Immature natural killer cell (primary cell): ENCODE data around the gene OGDH. TPM values are rescaled to one million over a fixed set of nuclear protein-coding genes. Genes with fewer than 3 reads are reported as not detected.

ENCODE experiments used
- DNase-seq, 3 donors: peaks; one replicate each; pipeline ENCODE4 v3.0.0; 2022; ENCODE audit warnings: mixed read lengths in 1 of 3
- H3K27ac Mint-ChIP-seq, 6 donors: one replicate each; pipeline ENCODE4 v1.8.0; 2020; ENCODE audit warnings: mixed read lengths in 6 of 6, mild to moderate bottlenecking in 5 of 6, inconsistent platforms in 4 of 6, moderate library complexity in 3 of 6
- H3K27me3 Mint-ChIP-seq, 3 donors: one replicate each; pipeline ENCODE4 v1.8.0; 2020 to 2021; ENCODE audit warnings: low read depth in 3 of 3, mild to moderate bottlenecking in 3 of 3, mixed read lengths in 3 of 3, moderate library complexity in 3 of 3, inconsistent platforms in 1 of 3
- H3K36me3 Mint-ChIP-seq, 3 donors: one replicate each; pipeline ENCODE4 v1.8.0; 2020; ENCODE audit warnings: mixed read lengths in 3 of 3, inconsistent platforms in 2 of 3, mild to moderate bottlenecking in 2 of 3
- H3K4me1 Mint-ChIP-seq, 2 donors: one replicate each; pipeline ENCODE4 v1.8.0; 2020; ENCODE audit warnings: inconsistent platforms in 2 of 2, mild to moderate bottlenecking in 2 of 2, mixed read lengths in 2 of 2, moderate library complexity in 1 of 2
- H3K4me3 Mint-ChIP-seq, 5 donors: one replicate each; pipeline ENCODE4 v1.8.0; 2020; ENCODE audit warnings: mild to moderate bottlenecking in 5 of 5, mixed read lengths in 5 of 5, inconsistent platforms in 3 of 5, moderate library complexity in 3 of 5
- H3K9me3 Mint-ChIP-seq, 6 donors: one replicate each; pipeline ENCODE4 v1.8.0; 2020; ENCODE audit warnings: mild to moderate bottlenecking in 6 of 6, mixed read lengths in 6 of 6, inconsistent platforms in 4 of 6, moderate library complexity in 3 of 6
- polyA plus RNA-seq, 3 donors: library from polyadenylated mRNA; unstranded; fragments of 300-500 nt; fragmentation: Illumina TruSeq; gene quantifications; one replicate each; pipeline ENCODE4 v1.2.3, GENCODE V29; 2021

Gene OGDH
- polyA plus RNA-seq, 3 donors from 2014 or later = 24.3 to 44.4 (median 32.8) TPM

DNA sequence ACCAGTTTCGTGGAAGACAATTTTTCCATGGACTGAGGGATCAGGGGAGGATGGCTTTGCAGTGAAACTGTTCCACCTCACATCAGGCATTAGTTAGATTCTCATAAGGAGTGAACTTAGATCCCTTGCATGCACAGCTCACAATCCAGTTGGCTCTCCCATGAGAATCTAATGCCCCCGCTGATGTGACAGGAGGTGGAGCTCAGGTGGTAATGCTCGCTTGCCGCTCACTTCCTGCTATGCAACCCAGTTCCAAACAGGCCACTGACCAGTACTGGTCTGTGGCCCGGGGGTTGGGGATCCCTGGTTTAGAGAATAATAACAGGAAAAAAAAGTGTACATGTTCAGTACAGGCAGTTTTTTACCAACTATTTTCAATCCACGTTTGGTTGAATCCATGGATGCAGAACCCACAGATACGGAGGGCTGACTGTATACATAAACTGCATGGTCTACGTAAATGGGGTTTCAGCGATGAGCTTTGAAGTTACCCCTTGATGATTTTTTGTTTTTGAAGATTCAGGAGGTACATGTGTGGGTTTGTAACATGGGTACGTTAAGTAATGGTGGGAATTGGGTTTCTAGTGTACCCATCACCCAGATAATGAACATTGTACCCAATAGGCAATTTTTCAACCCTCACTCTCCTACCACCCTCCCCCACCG, 24.5 kb downstream of the OGDH start:
- H3K4me3 Mint-ChIP-seq = peak overlapping the region; percentile 72 to 86 (median 82)
- H3K27me3 Mint-ChIP-seq = peaks cover 5 to 25% (median 16%) of the 10 kb centered on the region in 3 donors
- peak overlapping the region; percentile 86 to 96 (median 91) for H3K27ac Mint-ChIP-seq
- DNase-seq = no peak
- peaks cover 72 to 79% of the 10 kb centered on the region in 2 donors for H3K4me1 Mint-ChIP-seq
- peaks cover 0 to 2% (median 0%) of the 10 kb centered on the region in 6 donors for H3K9me3 Mint-ChIP-seq
- H3K36me3 Mint-ChIP-seq = peaks cover 14 to 18% (median 14%) of the 10 kb centered on the region in 3 donors

DNA sequence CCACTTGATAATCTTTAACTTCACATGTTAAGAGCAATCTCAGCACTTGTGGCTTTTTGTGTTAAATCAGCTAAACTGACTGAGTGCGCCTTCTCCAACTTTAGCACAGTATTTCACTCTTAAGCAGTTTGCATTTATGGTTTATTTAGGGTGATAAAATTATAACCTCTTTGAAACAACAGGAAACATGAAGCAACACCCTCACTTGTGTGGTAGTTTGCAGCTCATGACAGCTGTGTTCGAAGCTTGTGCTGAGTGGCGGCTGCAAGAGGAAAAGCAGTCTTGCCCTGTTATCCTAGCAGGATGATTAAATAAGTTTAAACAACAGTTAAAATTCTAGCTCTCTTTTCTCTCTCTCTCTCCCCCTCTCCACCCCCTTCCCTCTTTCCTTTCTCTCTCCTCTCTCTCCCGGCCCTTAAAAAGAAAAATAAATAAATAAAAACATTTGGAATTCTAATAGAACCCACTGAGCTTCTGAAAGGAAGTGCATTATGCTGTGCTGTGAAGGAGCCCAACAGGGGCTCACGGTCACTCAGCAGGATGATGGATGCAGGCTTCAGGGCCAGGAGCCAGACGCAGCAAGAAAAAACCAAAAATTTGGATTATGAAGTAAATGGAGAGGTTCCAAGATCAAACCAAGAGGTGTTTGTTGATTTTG, 25.2 kb downstream of the OGDH start:
- H3K4me1 Mint-ChIP-seq = peaks cover 72 to 79% of the 10 kb centered on the region in 2 donors
- peak overlapping the region; percentile 86 to 96 (median 91) for H3K27ac Mint-ChIP-seq
- DNase-seq = peak; percentile 73 to 81 (median 77)
- peaks cover 8 to 12% (median 8%) of the 10 kb centered on the region in 3 donors for H3K36me3 Mint-ChIP-seq
- peaks cover 0 to 2% (median 0%) of the 10 kb centered on the region in 6 donors for H3K9me3 Mint-ChIP-seq
- H3K27me3 Mint-ChIP-seq = peaks cover 5 to 26% (median 16%) of the 10 kb centered on the region in 3 donors
- H3K4me3 Mint-ChIP-seq = peak overlapping the region; percentile 72 to 86 (median 82)

DNA sequence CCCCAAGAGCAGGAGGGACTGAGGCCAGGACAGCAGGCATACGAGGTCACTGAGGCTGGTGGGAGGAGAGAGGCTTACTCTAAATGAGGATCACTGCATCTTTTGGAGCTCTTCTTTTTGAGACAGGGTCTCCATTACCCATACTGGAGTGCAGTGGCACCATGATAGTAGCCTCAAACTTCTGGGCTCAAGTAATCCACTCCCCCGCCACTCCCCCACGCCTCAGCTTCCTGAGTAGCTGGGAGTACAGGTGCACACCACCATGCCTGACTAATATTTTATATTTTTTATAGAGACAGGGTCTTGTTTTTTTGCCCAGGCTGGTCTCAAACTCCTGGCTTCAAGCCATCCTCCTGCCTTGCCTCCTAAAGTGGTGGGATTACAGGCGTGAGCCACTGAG, 25.8 kb downstream of the OGDH start:
- Mint-ChIP-seq H3K4me3 (peak overlapping the region; percentile 72 to 86 (median 82)), H3K27me3 (peaks cover 5 to 26% (median 16%) of the 10 kb centered on the region in 3 donors)

DNA sequence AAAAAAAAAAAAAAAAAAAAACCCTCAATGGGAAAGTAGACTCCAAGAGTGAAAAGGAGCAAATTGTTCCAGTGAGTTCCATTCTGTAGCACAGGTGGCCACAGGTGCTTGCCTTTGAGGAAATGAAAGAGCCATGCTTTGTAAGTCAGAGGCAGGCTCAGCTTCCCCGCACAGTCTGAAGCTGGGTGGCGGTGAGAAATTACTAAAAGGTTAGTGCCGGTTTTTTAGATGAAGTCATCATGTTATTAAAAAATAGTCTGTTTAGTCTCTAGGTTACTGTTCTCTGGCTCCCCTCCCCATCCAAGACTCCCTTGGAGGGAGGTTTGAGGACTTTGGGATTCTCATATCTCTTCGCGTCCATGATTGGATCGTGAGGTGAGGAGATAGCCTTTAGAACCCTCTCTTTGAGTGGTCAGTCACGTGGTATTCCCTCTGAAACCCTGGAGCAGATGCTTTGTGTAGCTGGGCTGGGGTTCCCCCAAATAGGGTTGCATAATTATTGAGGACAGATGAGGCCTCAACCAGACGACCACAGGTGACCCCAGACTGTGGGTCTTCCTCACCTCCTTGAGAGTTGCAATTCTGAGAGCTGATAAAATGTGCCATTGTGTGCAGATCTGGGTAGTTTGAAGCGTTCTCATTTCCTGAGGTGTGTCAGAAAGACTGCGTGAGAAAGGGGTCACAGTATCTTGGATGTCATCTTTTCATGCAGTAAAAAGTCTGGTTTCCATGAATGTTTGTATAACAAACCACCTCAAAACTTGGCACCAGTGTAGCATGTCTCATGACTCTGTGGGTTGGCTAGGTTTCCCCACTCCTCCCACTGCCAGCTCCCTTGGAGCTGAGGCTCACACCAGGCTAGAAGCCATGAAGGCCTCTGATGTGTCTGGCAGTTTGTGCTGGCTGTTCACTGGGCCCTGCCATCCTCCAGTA, 27.1 kb downstream of the OGDH start:
- Mint-ChIP-seq H3K27ac (peak overlapping the region; percentile 83 to 98 (median 92)), H3K36me3 (peaks cover 8 to 16% (median 8%) of the 10 kb centered on the region in 3 donors), H3K9me3 (peaks cover 0 to 2% (median 0%) of the 10 kb centered on the region in 6 donors), H3K27me3 (peaks cover 7 to 28% (median 18%) of the 10 kb centered on the region in 3 donors), H3K4me3 (peak overlapping the region; percentile 42 to 76 (median 54)), H3K4me1 (peaks cover 91 to 98% of the 10 kb centered on the region in 2 donors)
- peak; percentile 44 to 56 (median 54) for DNase-seq

More for the DNA sequence above, 25.8 kb downstream of the OGDH start:
- H3K4me1 Mint-ChIP-seq = peaks cover 78 to 85% of the 10 kb centered on the region in 2 donors
- H3K27ac Mint-ChIP-seq = peak overlapping the region; percentile 86 to 96 (median 91)
- peaks cover 0 to 2% (median 0%) of the 10 kb centered on the region in 6 donors for H3K9me3 Mint-ChIP-seq
- no peak for DNase-seq
- H3K36me3 Mint-ChIP-seq = peaks cover 8 to 14% (median 8%) of the 10 kb centered on the region in 3 donors

DNA sequence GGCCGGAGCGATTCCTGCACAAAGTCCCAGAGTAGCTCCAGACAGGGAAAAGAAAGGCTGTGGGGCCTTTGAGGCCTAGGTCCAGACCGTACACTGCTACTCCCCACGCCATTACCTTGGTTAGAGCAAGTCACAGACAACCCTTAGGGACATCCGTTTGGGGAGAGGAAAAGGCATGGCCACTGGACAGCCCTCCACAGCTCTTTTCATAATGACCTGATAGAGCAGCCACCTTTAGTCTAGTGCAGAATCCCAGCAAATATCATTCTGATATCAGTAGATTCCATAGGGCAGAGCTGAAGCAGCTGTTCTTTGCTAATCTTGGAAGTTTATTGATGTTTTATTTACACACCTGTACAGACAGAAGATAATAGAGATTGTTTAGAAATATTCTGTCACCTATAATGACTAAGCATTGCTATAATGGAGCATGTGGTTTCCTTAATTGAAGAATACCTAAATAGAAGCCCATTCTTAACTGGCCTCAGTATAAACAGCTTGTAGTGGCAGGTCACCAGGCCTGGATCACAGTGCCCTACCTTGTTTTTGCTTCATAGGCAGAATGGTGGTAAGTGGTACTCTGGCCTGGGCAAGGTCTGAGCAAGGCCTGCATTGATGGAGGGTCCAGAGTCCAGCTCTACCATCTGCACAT, 27.9 kb downstream of the OGDH start:
- Mint-ChIP-seq H3K27me3 (peaks cover 13 to 33% (median 22%) of the 10 kb centered on the region in 3 donors), H3K9me3 (peaks cover 0 to 2% (median 0%) of the 10 kb centered on the region in 6 donors)

DNA sequence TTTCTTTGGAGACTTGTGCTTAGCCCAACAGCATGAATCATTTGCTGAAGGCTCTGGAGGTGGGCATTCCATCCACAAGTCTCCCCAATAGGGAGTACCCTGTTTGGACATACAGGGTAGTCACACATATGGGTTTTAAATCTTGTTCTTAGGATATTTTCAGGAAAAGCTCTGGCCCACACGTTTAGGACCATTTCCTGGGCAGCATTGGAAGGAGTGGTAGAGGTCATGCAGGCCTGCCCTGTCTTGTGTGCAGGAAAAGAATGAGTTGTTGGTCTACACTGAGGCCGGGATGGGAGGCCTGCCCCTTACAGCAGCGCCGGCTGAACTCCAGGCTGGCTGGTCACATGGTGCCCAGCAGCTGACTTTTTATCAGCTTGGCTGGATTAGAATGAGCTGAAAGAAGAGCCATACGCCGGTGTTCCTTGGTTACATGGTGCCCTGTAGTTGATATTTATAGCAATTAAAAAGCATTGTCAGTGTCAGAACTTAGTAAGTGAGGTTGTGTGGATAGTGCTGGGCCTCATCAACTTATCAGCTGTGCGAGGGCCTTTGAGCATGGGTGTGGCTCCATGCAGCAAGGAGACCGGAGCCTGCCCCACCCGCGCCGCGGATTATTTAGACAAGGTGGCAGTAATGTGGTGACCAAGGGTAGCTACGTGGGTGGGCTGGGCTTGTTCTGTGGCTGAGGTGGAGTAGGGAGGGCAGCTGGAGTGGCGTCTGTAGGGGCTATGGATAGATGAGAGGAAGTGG, 28.6 kb downstream of the OGDH start:
- Mint-ChIP-seq H3K4me3 (peak overlapping the region; percentile 20 to 76 (median 71)), H3K4me1 (peaks cover 96 to 98% of the 10 kb centered on the region in 2 donors), H3K36me3 (peaks cover 3 to 12% (median 5%) of the 10 kb centered on the region in 3 donors), H3K27me3 (peaks cover 13 to 33% (median 22%) of the 10 kb centered on the region in 3 donors), H3K9me3 (peaks cover 0 to 2% (median 0%) of the 10 kb centered on the region in 6 donors), H3K27ac (peak overlapping the region; percentile 83 to 98 (median 92))
- peak; percentile 78 to 81 (median 78) for DNase-seq

More for the DNA sequence above, 27.9 kb downstream of the OGDH start:
- H3K4me1 Mint-ChIP-seq = peaks cover 93 to 98% of the 10 kb centered on the region in 2 donors
- H3K27ac Mint-ChIP-seq = peak overlapping the region; percentile 83 to 98 (median 92)
- H3K36me3 Mint-ChIP-seq = peaks cover 3 to 12% (median 5%) of the 10 kb centered on the region in 3 donors
- no peak for DNase-seq
- H3K4me3 Mint-ChIP-seq = peak overlapping the region in 4 of 5 donors; percentile 71 to 76 (median 72)

DNA sequence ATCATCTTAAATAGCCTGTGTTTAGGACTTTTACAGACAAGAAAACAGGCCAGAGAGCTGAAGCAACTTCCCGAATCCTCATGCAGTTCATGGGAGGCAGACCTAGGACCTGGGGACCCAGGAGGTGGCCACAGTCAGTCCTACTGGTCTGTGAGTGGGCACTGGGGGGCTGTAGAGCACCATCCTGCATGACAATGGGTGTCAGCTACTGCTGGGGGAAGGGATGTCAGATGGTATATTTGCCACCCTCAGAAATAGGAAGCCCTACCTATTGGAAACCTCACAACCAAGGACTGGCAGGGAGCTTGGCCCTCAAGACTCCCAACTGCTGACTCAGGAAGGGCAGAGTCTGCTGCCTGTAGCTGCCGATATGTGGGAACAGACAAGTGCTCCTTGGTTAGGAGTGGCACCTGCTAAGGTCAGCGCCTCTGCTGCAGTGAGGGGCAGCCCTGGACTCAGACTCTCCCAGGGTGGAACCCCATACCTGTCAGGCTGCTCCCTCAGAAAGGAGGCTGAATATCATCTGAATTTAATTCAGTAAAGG, 29.7 kb downstream of the OGDH start:
- Mint-ChIP-seq H3K36me3 (peaks cover 3 to 9% (median 5%) of the 10 kb centered on the region in 3 donors), H3K9me3 (peaks cover 0 to 2% (median 0%) of the 10 kb centered on the region in 6 donors), H3K27ac (peak overlapping the region; percentile 83 to 100 (median 92)), H3K4me3 (peak overlapping the region in 2 of 5 donors; percentile 47 to 73), H3K4me1 (peaks cover 93 to 95% of the 10 kb centered on the region in 2 donors), H3K27me3 (peaks cover 13 to 27% (median 24%) of the 10 kb centered on the region in 3 donors)
- DNase-seq = no peak

DNA sequence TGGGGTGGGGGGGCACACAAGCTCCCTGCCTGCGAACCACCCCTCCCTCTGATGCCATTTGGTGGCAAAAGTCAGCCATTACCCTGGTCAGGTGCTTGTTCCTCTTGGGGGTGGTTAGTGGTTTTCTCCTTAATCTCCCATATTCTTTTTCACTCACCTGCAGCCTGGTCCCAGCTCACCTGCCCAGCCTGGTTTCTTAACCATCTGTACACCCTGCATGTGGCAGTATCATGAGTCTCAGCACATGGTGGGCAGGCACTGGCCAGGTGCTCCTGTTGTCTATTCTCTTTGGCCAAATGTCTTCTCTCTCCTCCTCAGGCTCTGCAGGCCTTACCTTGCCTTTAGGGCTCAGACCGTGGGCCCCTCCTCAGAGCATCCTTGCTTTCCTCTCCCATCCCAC, 30.5 kb downstream of the OGDH start:
- peak overlapping the region; percentile 78 to 100 (median 95) for H3K27ac Mint-ChIP-seq
- DNase-seq = no peak
- H3K4me1 Mint-ChIP-seq = peaks cover 87 to 93% of the 10 kb centered on the region in 2 donors
- H3K36me3 Mint-ChIP-seq = peaks cover under 1 to 7% (median under 1%) of the 10 kb centered on the region in 3 donors
- peak overlapping the region in 4 of 5 donors; percentile 4 to 62 (median 39) for H3K4me3 Mint-ChIP-seq
- peaks cover 8 to 20% (median 19%) of the 10 kb centered on the region in 3 donors for H3K27me3 Mint-ChIP-seq
- H3K9me3 Mint-ChIP-seq = no peaks in the 10 kb centered on the region

DNA sequence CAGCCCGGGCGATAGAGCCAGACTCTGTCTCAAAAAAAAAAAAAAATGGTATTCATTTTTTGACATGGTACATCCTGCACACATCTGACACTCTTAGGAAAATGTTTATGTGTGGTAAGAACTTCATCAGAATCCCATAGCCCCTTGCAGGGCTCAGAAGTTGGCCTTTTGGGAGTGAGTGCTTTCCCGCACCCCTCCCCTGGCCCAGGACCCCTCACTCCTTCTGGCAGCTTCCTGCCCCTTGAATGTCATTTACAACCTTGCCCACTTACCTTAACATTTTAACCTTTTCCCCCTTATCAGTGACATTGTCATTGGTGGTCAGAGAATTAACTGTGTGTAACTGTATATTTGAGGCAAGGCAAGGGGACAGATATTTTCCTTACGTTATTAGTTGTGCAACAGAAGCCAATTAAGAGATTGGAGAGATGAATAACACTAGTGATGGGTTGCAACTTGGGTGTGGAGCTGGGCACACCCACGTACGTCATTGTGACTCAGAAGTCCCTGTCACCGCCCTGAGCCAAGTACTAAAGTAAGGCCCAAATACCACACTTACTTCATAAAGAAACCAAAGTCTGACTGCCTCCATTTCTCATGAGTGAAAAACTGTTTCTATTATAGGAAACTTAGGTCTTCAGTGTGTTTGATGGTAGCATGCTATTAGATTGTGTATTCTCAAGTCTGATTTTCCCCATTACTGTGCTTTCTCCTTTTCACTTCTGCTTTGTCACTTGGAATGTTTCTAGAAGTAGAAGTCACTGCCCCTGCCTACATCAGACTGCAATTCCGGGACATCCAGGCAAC, 31.6 kb downstream of the OGDH start:
- peak overlapping the region; percentile 92 to 100 (median 99) for H3K27ac Mint-ChIP-seq
- H3K27me3 Mint-ChIP-seq = peaks cover 8 to 20% (median 19%) of the 10 kb centered on the region in 3 donors
- H3K36me3 Mint-ChIP-seq = peaks cover 0 to 7% (median 0%) of the 10 kb centered on the region in 3 donors
- peak; percentile 72 to 81 (median 75) for DNase-seq
- peak overlapping the region; percentile 81 to 93 (median 87) for H3K4me3 Mint-ChIP-seq
- H3K9me3 Mint-ChIP-seq = no peaks in the 10 kb centered on the region
- peaks cover 78 to 85% of the 10 kb centered on the region in 2 donors for H3K4me1 Mint-ChIP-seq

DNA sequence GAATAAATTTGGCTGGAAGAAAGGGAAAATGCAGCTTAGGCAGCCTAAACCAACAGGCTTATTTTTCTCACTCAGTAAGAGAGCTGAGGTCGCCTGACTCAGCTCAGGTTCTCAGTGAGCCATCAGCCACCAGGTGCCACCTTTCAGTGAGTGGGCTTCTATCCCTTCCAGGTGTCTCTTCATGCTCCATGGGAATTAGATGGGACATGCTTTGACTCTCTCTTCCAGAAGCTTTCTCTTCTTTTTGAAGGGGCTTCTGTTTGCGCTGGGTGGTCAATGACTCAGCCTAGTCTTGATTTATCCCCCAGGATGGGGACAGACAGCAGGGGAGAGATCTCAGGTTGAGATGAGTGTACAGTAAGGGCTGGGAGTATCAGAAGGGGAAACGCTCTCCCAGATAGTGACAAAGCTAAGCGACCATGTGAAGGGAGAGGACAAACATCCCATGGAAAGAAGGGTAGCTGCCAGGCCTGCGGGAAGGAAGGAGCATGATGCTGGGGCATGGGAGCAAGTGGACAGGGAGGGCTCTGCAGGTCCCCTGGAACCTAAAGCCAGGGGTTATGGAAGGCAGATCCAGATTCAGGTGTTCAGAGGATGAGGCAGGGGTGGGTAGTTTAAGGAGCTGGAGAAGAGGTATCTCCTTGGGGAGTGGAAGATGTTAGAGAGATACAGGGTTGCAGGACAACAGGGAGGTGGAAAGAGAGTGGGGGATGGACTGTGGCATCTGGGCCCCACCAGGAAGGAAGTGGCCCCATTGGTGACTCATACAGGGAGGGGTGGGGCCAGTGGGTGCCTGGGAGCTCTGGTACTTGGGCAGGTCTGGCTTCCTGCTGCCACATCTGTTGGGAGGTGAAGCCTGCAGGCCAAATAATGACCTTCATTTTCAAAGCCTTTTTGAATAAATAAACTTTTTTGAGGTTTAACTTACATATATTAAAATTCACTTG, 32.5 kb downstream of the OGDH start:
- H3K36me3 Mint-ChIP-seq = peaks cover 0 to 7% (median 0%) of the 10 kb centered on the region in 3 donors
- H3K27me3 Mint-ChIP-seq = peaks cover 8 to 19% (median 15%) of the 10 kb centered on the region in 3 donors
- H3K27ac Mint-ChIP-seq = peak overlapping the region; percentile 92 to 100 (median 99)
- H3K4me3 Mint-ChIP-seq = peak overlapping the region; percentile 81 to 93 (median 87)
- DNase-seq = peak; percentile 76 to 81 (median 78)
- H3K9me3 Mint-ChIP-seq = no peaks in the 10 kb centered on the region
- peaks cover 71 to 81% of the 10 kb centered on the region in 2 donors for H3K4me1 Mint-ChIP-seq
